NB4 (cell line): Measurements from ENCODE around the gene TP53TG5.

ENCODE experiments used
- CTCF ChIP-seq: IDR thresholded peaks from one replicate; pipeline ENCODE4 v1.5.1; 2012; ENCODE audit warnings: low read depth, low read length
- POLR2A ChIP-seq: IDR thresholded peaks from 2 replicates; pipeline ENCODE4 v1.6.1; 2011; ENCODE audit warnings: mild to moderate bottlenecking; ENCODE audit not compliant: insufficient read length; ENCODE audit errors: extremely low read depth

DNA sequence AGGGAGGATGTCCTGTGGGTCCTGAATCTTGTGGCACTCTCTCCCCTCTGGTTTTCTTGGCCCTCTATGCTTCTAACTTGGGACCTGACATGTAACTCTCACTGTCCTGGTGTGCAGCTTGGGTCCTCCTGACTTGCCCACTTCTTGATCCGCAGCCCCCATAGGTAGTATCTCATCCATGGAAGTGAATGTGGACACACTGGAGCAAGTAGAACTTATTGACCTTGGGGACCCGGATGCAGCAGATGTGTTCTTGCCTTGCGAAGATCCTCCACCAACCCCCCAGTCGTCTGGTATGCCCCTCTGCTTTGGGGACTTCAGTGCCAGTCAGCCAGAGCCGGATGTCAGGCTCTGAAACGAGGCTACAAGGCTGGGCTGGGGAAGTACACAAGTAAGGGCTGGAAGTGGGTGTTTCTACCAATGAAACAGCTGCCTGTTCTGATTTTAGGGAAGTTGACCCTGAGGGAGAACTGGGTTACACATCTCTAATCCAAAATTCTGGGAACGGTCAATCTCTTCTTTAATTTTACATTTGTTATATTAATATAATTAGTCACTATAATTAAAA is 30.6 kb upstream of the TP53TG5 start:
- TF ChIP-seq CTCF (no peak), POLR2A (no peak)
